ENCODE data around the gene SLC38A6. TPM values are rescaled to one million over a fixed set of nuclear protein-coding genes. Genes with fewer than 3 reads are reported as not detected.

Gene SLC38A6
- total and polyA plus RNA-seq, 2 of the 8 experiments (the other 6 are each of a cell fraction or from before 2014, with no cell fraction given), result 8.1 to 9.8 TPM

Small RNA genes within 50 kb of the gene (small RNA-seq; reads per million reads assigned to genes)
- gene RNU6-398P (ENCODE audit: insufficient read depth), result not detected

Other genes starting within 250 kb of the SLC38A6 start
- 52.0 and 52.1 TPM in 2 replicates for gene MNAT1, start 246.5 kb upstream of the SLC38A6 start, total RNA-seq (2021; fragmentation: NEBNext Ultra II Directional; extraction: Animal tissue kit (Norgen Biotek cat#: 25700))
- 19.1 and 34.7 TPM in 2 replicates for gene MNAT1, start 246.5 kb upstream of the SLC38A6 start, polyA plus RNA-seq (2011; rRNA removed)
- gene TRMT5, start 166 bp upstream of the SLC38A6 start, total RNA-seq (2021; fragmentation: NEBNext Ultra II Directional; extraction: Animal tissue kit (Norgen Biotek cat#: 25700)), result 24.2 and 25.4 TPM in 2 replicates
- 3.1 and 4.3 TPM in 2 replicates for gene TRMT5, start 166 bp upstream of the SLC38A6 start, polyA plus RNA-seq (2011; rRNA removed)